Measurements from ENCODE around the gene SCAI.

SCAI gene

GRCh38 chr9:125153712-125154367 is 10.5 kb upstream of the SCAI start:
- DNase-seq (ENCODE audit: low read depth, low spot score), result no peak
- ChIA-PET POLR2A (no interaction called here), CTCF (interaction anchor here (1.4 to 3.6 kb wide), 2 partner anchors 8 to 11 kb away, joined by 4 to 21 read pairs; partner anchors contain the start of gene SCAI)
- H3K4me3 ChIP-seq (ENCODE audit: low read depth, low read length), result no peak overlapping the region
- TF ChIP-seq CTCF (IDR thresholded peaks at IDR 0.05; ENCODE audit: insufficient read depth, low read length, missing control alignments), result no peak

GRCh38 chr9:125151730-125152129 is 8.4 kb upstream of the SCAI start:
- TF ChIP-seq CTCF (IDR thresholded peaks at IDR 0.05; ENCODE audit: insufficient read depth, low read length, missing control alignments), result no peak
- no peak overlapping the region for H3K4me3 ChIP-seq (ENCODE audit: low read depth, low read length)
- CTCF ChIA-PET, result interaction anchor here (1.8 kb wide), 1 partner anchor 9 kb away, joined by 5 read pairs; the partner anchor contains the start of gene SCAI
- POLR2A ChIA-PET, result interaction anchor here (1.1 kb wide), 1 partner anchor 10 kb away, joined by 4 read pairs; no protein-coding TSS in a partner anchor
- DNase-seq (ENCODE audit: low read depth, low spot score), result no peak

GRCh38 chr9:125150349-125151245 is 7.3 kb upstream of the SCAI start:
- ChIA-PET CTCF (interaction anchor here (0.7 to 1.8 kb wide), 3 partner anchors 8 to 24 kb away, joined by 3 to 5 read pairs (median 3); partner anchors contain the start of gene SCAI), POLR2A (no interaction called here)
- no peak overlapping the region for H3K4me3 ChIP-seq (ENCODE audit: low read depth, low read length)
- no peak for TF ChIP-seq CTCF (IDR thresholded peaks at IDR 0.05; ENCODE audit: insufficient read depth, low read length, missing control alignments)
- no peak for DNase-seq (ENCODE audit: low read depth, low spot score)

GRCh38 chr9:125147401-125147951 is 4.1 kb upstream of the SCAI start:
- no peak for DNase-seq (ENCODE audit: low read depth, low spot score)
- H3K4me3 ChIP-seq (ENCODE audit: low read depth, low read length), result no peak overlapping the region
- no peak for TF ChIP-seq CTCF (IDR thresholded peaks at IDR 0.05; ENCODE audit: insufficient read depth, low read length, missing control alignments)
- ChIA-PET CTCF (interaction anchor here (0.8 to 1.4 kb wide), 5 partner anchors 9 to 214 kb away, joined by 3 read pairs; no protein-coding TSS in a partner anchor), POLR2A (no interaction called here)

GRCh38 chr9:125146247-125146646 is 2.9 kb upstream of the SCAI start:
- ChIA-PET POLR2A (no interaction called here), CTCF (interaction anchor here (1.3 to 1.6 kb wide), 3 partner anchors 8 to 212 kb away, joined by 3 to 4 read pairs (median 4); no protein-coding TSS in a partner anchor)
- TF ChIP-seq CTCF (IDR thresholded peaks at IDR 0.05; ENCODE audit: insufficient read depth, low read length, missing control alignments), result no peak
- no peak overlapping the region for H3K4me3 ChIP-seq (ENCODE audit: low read depth, low read length)
- peak; percentile 69 for DNase-seq (ENCODE audit: low read depth, low spot score)
